Uterus (tissue), 4 donors: ENCODE data around the gene NACC2. TPM values are rescaled to one million over a fixed set of nuclear protein-coding genes. Genes with fewer than 3 reads are reported as not detected.

Experiments
- DNase-seq, 2 donors: peaks; one replicate each; pipeline ENCODE4 v3.0.0-alpha.2; 2019 to 2020
- H3K27ac ChIP-seq, 2 donors: fragments of 200-600 bp; sonication (generic); 1 replicate in 1 of 2; 2 replicates in 1 of 2; pipeline ENCODE4 v1.5.1; 2016 to 2018
- H3K27me3 ChIP-seq, 2 donors: fragments of 200-600 bp; sonication (generic); one replicate each; pipeline ENCODE4 v1.5.1; 2018 to 2019; ENCODE audit warnings: control low read depth in 1 of 2
- H3K36me3 ChIP-seq, 2 donors: fragments of 200-600 bp; sonication (generic); one replicate each; pipeline ENCODE4 v1.5.1; 2019; ENCODE audit warnings: control low read depth in 1 of 2
- H3K4me1 ChIP-seq, 2 donors: fragments of 200-600 bp; sonication (generic); one replicate each; pipeline ENCODE4 v1.5.1; 2018 to 2019; ENCODE audit warnings: control low read depth in 1 of 2
- H3K4me3 ChIP-seq, 2 donors: fragments of 200-600 bp; sonication (generic); 1 replicate in 1 of 2; 2 replicates in 1 of 2; pipeline ENCODE4 v1.5.1; 2018 to 2019; ENCODE audit warnings: mild to moderate bottlenecking in 1 of 2
- H3K9me3 ChIP-seq, 2 donors: fragments of 200-600 bp; sonication (generic); one replicate each; pipeline ENCODE4 v1.5.1; 2019; ENCODE audit warnings: control low read depth in 1 of 2
- POLR2A ChIP-seq, 2 donors: fragments of 450-650 bp; IDR thresholded peaks; one replicate each; pipeline ENCODE4 v1.6.1; 2016; ENCODE audit warnings: antibody characterized with exemption in 2 of 2, mild to moderate bottlenecking in 1 of 2, moderate library complexity in 1 of 2
- intact Hi-C: fragments of 100-400 bp; cut with DNase I; formaldehyde crosslinking; loops from one replicate; pipeline ENCODE4 v1.15.1; 2023; ENCODE audit warnings: low total_unique reads
- total RNA-seq, 4 donors: library from RNA; depleted of rRNA in 3 of 4; stranded (reverse); fragments of >200 nt in 3 of 4; gene quantifications; one replicate each; pipeline versions ENCODE4 v1.1.0 to v1.2.4, GENCODE V29; 2014 to 2023
- TF ChIP-seq, protein P1 (sequence below), 4 experiments: fragments of 200-600 bp in 2 of 4; fragments of 450-650 bp in 2 of 4; sonication (generic) in 2 of 4; IDR thresholded peaks; one replicate each; pipeline ENCODE4 v1.5.1; 2016 to 2019; ENCODE audit warnings: antibody characterized with exemption in 4 of 4, mild to moderate bottlenecking in 2 of 4, moderate library complexity in 1 of 4
- donor health status: DM: yes; HTN: yes; CAD: no.

Gene NACC2
- total RNA-seq, 4 donors from 2014 or later: 8.2 to 57.5 (median 19.1) TPM

DNA sequence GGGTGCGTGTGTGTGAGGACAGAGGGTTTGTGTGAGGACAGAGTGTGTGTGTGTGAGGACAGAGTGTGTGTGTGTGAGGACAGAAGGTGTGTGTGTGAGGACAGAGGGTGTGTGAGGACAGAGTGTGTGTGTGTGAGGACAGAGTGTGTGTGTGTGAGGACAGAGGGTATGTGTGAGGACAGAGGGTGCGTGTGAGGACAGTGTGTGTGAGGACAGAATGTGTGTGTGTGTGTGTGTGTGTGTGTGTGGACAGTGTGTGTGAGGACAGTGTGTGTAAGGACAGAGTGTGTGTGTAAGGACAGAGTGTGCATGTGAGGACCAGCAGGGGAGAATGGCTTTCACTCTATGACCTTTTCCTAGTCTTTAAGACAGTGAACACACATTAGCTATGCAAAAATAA lies 70.8 kb downstream of the NACC2 start:
- peaks cover 0 to 4% of the 10 kb centered on the region in 2 donors for H3K4me1 ChIP-seq

GRCh38 chr9:136023410-136024225 lies 71.5 kb downstream of the NACC2 start:
- no peaks in the 10 kb centered on the region for H3K36me3 ChIP-seq
- no peak overlapping the region for H3K4me3 ChIP-seq
- DNase-seq: peak in 1 of 2 donors; percentile 55
- intact Hi-C loops: no loop called here
- H3K4me1 ChIP-seq: peaks cover 0 to 4% of the 10 kb centered on the region in 2 donors
- TF ChIP-seq, protein P1, sequence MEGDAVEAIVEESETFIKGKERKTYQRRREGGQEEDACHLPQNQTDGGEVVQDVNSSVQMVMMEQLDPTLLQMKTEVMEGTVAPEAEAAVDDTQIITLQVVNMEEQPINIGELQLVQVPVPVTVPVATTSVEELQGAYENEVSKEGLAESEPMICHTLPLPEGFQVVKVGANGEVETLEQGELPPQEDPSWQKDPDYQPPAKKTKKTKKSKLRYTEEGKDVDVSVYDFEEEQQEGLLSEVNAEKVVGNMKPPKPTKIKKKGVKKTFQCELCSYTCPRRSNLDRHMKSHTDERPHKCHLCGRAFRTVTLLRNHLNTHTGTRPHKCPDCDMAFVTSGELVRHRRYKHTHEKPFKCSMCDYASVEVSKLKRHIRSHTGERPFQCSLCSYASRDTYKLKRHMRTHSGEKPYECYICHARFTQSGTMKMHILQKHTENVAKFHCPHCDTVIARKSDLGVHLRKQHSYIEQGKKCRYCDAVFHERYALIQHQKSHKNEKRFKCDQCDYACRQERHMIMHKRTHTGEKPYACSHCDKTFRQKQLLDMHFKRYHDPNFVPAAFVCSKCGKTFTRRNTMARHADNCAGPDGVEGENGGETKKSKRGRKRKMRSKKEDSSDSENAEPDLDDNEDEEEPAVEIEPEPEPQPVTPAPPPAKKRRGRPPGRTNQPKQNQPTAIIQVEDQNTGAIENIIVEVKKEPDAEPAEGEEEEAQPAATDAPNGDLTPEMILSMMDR (IDR thresholded peaks at IDR 0.05): no peak
- no peak for TF ChIP-seq POLR2A (IDR thresholded peaks at IDR 0.05)
- H3K9me3 ChIP-seq: no peaks in the 10 kb centered on the region
- H3K27me3 ChIP-seq: no peaks in the 10 kb centered on the region
- no peak overlapping the region for H3K27ac ChIP-seq

More for the DNA sequence above, 70.8 kb downstream of the NACC2 start:
- Histone ChIP-seq H3K27ac (no peak overlapping the region), H3K27me3 (no peaks in the 10 kb centered on the region), H3K9me3 (no peaks in the 10 kb centered on the region), H3K4me3 (no peak overlapping the region), H3K36me3 (no peaks in the 10 kb centered on the region)
- peak in 1 of 2 donors; percentile 11 for DNase-seq
- intact Hi-C loops: no loop called here
- TF ChIP-seq, protein P1 (IDR thresholded peaks at IDR 0.05): no peak
- TF ChIP-seq POLR2A (IDR thresholded peaks at IDR 0.05): no peak

- Histone ChIP-seq H3K36me3 (no peaks in the 10 kb centered on the region), H3K9me3 (no peaks in the 10 kb centered on the region), H3K4me1 (peaks cover 0 to 4% of the 10 kb centered on the region in 2 donors), H3K27ac (no peak overlapping the region), H3K27me3 (no peaks in the 10 kb centered on the region), H3K4me3 (no peak overlapping the region)
- peak in 1 of 2 donors; percentile 12 for DNase-seq
- intact Hi-C loops: no loop called here
- TF ChIP-seq, protein P1 (IDR thresholded peaks at IDR 0.05): no peak
- TF ChIP-seq POLR2A (IDR thresholded peaks at IDR 0.05): no peak
Observed at GRCh38 chr9:136022731-136023409, 72.2 kb downstream of the NACC2 start.

DNA sequence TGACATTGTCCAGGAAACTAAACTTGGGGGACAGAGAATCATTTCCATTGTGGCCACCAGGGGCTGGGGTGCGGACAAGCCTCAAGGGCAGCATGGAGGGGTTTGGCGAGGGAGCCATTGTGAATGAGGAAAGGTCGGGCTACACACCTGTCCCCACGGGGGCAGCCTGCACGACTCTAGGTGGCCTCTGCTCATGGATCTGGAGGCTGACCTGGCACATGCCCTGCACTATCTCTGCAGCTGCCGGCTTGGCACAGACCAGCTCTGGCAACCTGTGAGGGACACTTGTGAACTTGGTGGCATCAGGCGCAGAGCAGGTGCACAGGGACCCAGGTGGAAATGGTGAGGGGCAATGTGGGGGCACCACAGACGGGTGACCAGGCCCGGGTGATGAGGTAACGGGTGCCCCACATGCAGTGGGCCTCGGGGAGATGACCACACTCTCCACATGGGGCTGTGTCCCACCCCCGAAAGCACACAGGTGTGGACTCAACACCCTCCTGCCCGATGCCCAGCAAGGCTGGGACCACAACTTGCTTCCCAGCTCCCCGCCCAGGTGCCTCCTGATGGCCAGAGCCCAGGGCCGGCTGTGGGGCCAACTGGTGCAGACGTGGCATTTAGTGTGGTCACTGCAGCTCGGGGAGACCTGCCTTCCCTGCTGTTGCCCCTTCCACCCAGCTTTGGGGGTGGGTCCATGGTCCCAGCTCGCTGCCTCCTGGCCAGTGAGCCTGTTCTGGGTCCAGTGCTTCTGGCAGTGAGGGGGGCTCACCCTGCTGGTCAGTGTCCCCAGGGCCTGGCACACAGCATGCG lies 73.0 kb downstream of the NACC2 start:
- Histone ChIP-seq H3K4me1 (peaks cover 0 to 4% of the 10 kb centered on the region in 2 donors), H3K4me3 (no peak overlapping the region), H3K9me3 (no peaks in the 10 kb centered on the region), H3K27ac (no peak overlapping the region), H3K36me3 (no peaks in the 10 kb centered on the region), H3K27me3 (no peaks in the 10 kb centered on the region)
- TF ChIP-seq POLR2A (IDR thresholded peaks at IDR 0.05): no peak
- TF ChIP-seq, protein P1 (IDR thresholded peaks at IDR 0.05): no peak
- peak; percentile 12 to 13 for DNase-seq
- intact Hi-C loops: no loop called here
